Testis (tissue), 2 donors: Measurements from ENCODE around the gene WBP4.

Source experiments
- CTCF ChIP-seq, 3 experiments: fragments of 450-650 bp in 2 of 3; fragments of 200-600 bp in 1 of 3; sonication (generic) in 1 of 3; IDR thresholded peaks; one replicate each; pipeline ENCODE4 v1.5.1; 2016 to 2019; ENCODE audit warnings: antibody characterized with exemption in 3 of 3, mild to moderate bottlenecking in 2 of 3, moderate library complexity in 1 of 3
- POLR2A ChIP-seq: fragments of 450-650 bp; IDR thresholded peaks from one replicate; pipeline ENCODE4 v1.6.1; 2017; ENCODE audit warnings: antibody characterized with exemption, mild to moderate bottlenecking, moderate library complexity

GRCh38 chr13:41040584-41041334 is 20.6 kb upstream of the WBP4 start:
- no peak for TF ChIP-seq CTCF (IDR thresholded peaks at IDR 0.05)
- no peak for TF ChIP-seq POLR2A
